H1 (cell line): Measurements from ENCODE around the gene SYNRG. TPM values are rescaled to one million over a fixed set of nuclear protein-coding genes. Genes with fewer than 3 reads are reported as not detected.

ENCODE experiments used
- CTCF ChIA-PET: fragments of 300-600 bp; sonication (Branson Sonifier 250); formaldehyde crosslinking; loops from one replicate; lab custom pipeline; 2021; ENCODE audit not compliant: partially characterized antibody; lab: Charles Lee
- POLR2A ChIA-PET: fragments of 300-600 bp; sonication (Branson Sonifier 250); formaldehyde crosslinking; loops from one replicate; lab custom pipeline; 2021; ENCODE audit warnings: inconsistent platforms; ENCODE audit not compliant: partially characterized antibody; lab: Charles Lee
- DNase-seq, 2 experiments: peaks; one replicate each; pipeline versions ENCODE4 v3.0.0 to v3.0.0-alpha.2; 2010 to 2022; ENCODE audit warnings: low spot score in 2 of 2, low read depth in 1 of 2, mixed read lengths in 1 of 2
- FAIRE-seq: peaks from 2 replicates; lab custom pipeline; 2011; peaks lifted over from hg19 to GRCh38; lab: Jason Lieb, UNC
- H2AFZ ChIP-seq: 2 replicates; pipeline ENCODE4 v1.8.1; 2012; ENCODE audit warnings: low read length, inconsistent platforms
- H2AK5ac ChIP-seq: 2 replicates; pipeline ENCODE4 v1.6.1; 2013; ENCODE audit warnings: low read depth, low read length
- H2BK120ac ChIP-seq: replicated peaks from 2 replicates; pipeline ENCODE3; 2013; ENCODE audit warnings: low read depth, low read length, inconsistent platforms
- H2BK12ac ChIP-seq: 2 replicates; pipeline ENCODE4 v1.6.1; 2013; ENCODE audit warnings: low read depth, low read length
- H2BK15ac ChIP-seq: 2 replicates; pipeline ENCODE4 v1.6.1; 2013; ENCODE audit warnings: low read length
- H2BK20ac ChIP-seq: 2 replicates; pipeline ENCODE4 v1.6.1; 2013; ENCODE audit warnings: low read length
- H2BK5ac ChIP-seq: 2 replicates; pipeline ENCODE4 v1.6.1; 2013; ENCODE audit warnings: low read depth, low read length
- H3K14ac ChIP-seq: 2 replicates; pipeline ENCODE4 v1.6.1; 2013; ENCODE audit warnings: inconsistent platforms; ENCODE audit not compliant: insufficient read length
- H3K18ac ChIP-seq: 2 replicates; pipeline ENCODE4 v1.6.1; 2013; ENCODE audit warnings: low read length; ENCODE audit errors: extremely low read depth
- H3K23ac ChIP-seq: 2 replicates; pipeline ENCODE4 v1.6.1; 2013; ENCODE audit warnings: inconsistent platforms; ENCODE audit not compliant: insufficient read length
- H3K23me2 ChIP-seq: 2 replicates; pipeline ENCODE4 v1.6.1; 2013; ENCODE audit warnings: low read depth, low read length
- H3K27ac ChIP-seq: 2 replicates; pipeline ENCODE4 v1.6.1; 2011; ENCODE audit warnings: low read depth, low read length, inconsistent platforms
- H3K27me3 ChIP-seq, 4 experiments: replicated peaks in 1 of 4; 1 replicate in 1 of 4; 2 replicates in 3 of 4; pipeline versions ENCODE4 v1.6.1 to v1.8.1; 2011 to 2013; ENCODE audit warnings: low read length in 3 of 4, mild to moderate bottlenecking in 3 of 4, inconsistent platforms in 2 of 4, mixed read lengths in 2 of 4, moderate library complexity in 1 of 4; ENCODE audit not compliant: control insufficient read depth in 3 of 4, insufficient read depth in 3 of 4; ENCODE audit errors: extremely low read depth in 1 of 4
- H3K36me3 ChIP-seq, 4 experiments: 2 replicates each; pipeline versions ENCODE4 v1.6.1 to v1.8.1; 2011 to 2013; ENCODE audit warnings: mild to moderate bottlenecking in 4 of 4, low read length in 3 of 4, moderate library complexity in 2 of 4, control low read depth in 1 of 4, inconsistent platforms in 1 of 4; ENCODE audit not compliant: insufficient read depth in 4 of 4, control insufficient read depth in 2 of 4
- H3K4ac ChIP-seq: replicated peaks from 2 replicates; pipeline ENCODE3; 2013; ENCODE audit warnings: low read length, low read depth, mixed read lengths, inconsistent platforms; ENCODE audit not compliant: insufficient read length
- H3K4me1 ChIP-seq, 4 experiments: replicated peaks in 1 of 4; 1 replicate in 1 of 4; 2 replicates in 3 of 4; pipeline versions ENCODE4 v1.6.1 to v1.8.1; 2011 to 2013; ENCODE audit warnings: low read length in 3 of 4, inconsistent platforms in 2 of 4, mixed read lengths in 1 of 4; ENCODE audit not compliant: insufficient read depth in 4 of 4, control insufficient read depth in 3 of 4
- H3K4me2 ChIP-seq, 2 experiments: 2 replicates each; pipeline versions ENCODE4 v1.6.1 to v1.8.1; 2011 to 2013; ENCODE audit warnings: low read depth in 2 of 2, low read length in 2 of 2, control low read depth in 1 of 2, inconsistent platforms in 1 of 2, mild to moderate bottlenecking in 1 of 2; ENCODE audit not compliant: insufficient read depth in 1 of 2
- H3K4me3 ChIP-seq, 4 experiments: fragments of 200-600, 300-600 bp in 1 of 4; sonication (generic), shearing (Covaris generic), sonication (Bioruptor Twin) in 1 of 4; 2 replicates each; pipeline versions ENCODE4 v1.5.1 to v1.8.1; 2011 to 2016; ENCODE audit warnings: low read length in 4 of 4, low read depth in 3 of 4, control low read depth in 2 of 4, inconsistent platforms in 2 of 4, mild to moderate bottlenecking in 2 of 4, mixed read lengths in 1 of 4, moderate library complexity in 1 of 4; ENCODE audit not compliant: insufficient read depth in 2 of 4; ENCODE audit errors: extremely low read depth in 1 of 4
- H3K56ac ChIP-seq: replicated peaks from 2 replicates; pipeline ENCODE3; 2013; ENCODE audit warnings: low read depth, mild to moderate bottlenecking, mixed read lengths, low read length, inconsistent platforms; ENCODE audit not compliant: insufficient read length
- H3K79me1 ChIP-seq: 2 replicates; pipeline ENCODE4 v1.6.1; 2013; ENCODE audit warnings: low read depth, low read length, control low read depth
- H3K79me2 ChIP-seq, 2 experiments: 2 replicates each; pipeline versions ENCODE4 v1.6.1 to v1.8.1; 2012 to 2013; ENCODE audit warnings: low read length in 2 of 2, mild to moderate bottlenecking in 2 of 2, inconsistent platforms in 1 of 2; ENCODE audit not compliant: insufficient read depth in 2 of 2, control insufficient read depth in 1 of 2
- H3K9ac ChIP-seq, 4 experiments: replicated peaks in 1 of 4; 1 replicate in 1 of 4; 2 replicates in 3 of 4; pipeline versions ENCODE4 v1.6.1 to v1.8.1; 2011 to 2013; ENCODE audit warnings: low read depth in 3 of 4, low read length in 3 of 4, control low read depth in 2 of 4, mild to moderate bottlenecking in 2 of 4, moderate library complexity in 2 of 4, inconsistent platforms in 1 of 4; ENCODE audit errors: extremely low read depth in 1 of 4
- H3K9me3 ChIP-seq, 2 experiments: 2 replicates each; pipeline versions ENCODE4 v1.6.1 to v1.8.1; 2012 to 2013; ENCODE audit warnings: mild to moderate bottlenecking in 2 of 2, moderate library complexity in 2 of 2, control low read depth in 1 of 2, inconsistent platforms in 1 of 2, low read depth in 1 of 2, low read length in 1 of 2, mixed read lengths in 1 of 2; ENCODE audit not compliant: insufficient read depth in 2 of 2
- H4K20me1 ChIP-seq, 2 experiments: replicated peaks in 1 of 2; 2 replicates each; pipeline versions ENCODE3 to v1.8.1; 2011 to 2013; ENCODE audit warnings: inconsistent platforms in 2 of 2, low read length in 2 of 2, mild to moderate bottlenecking in 1 of 2; ENCODE audit not compliant: insufficient read depth in 2 of 2, control insufficient read depth in 1 of 2
- H4K5ac ChIP-seq: 2 replicates; pipeline ENCODE4 v1.6.1; 2013; ENCODE audit warnings: low read length, low read depth, mixed read lengths, inconsistent platforms; ENCODE audit not compliant: insufficient read length
- H4K8ac ChIP-seq: 2 replicates; pipeline ENCODE4 v1.8.0; 2013; ENCODE audit warnings: mild to moderate bottlenecking, moderate library complexity, low read length, inconsistent platforms; ENCODE audit not compliant: insufficient read depth; ENCODE audit errors: extremely low read depth
- H4K91ac ChIP-seq: replicated peaks from 2 replicates; pipeline ENCODE3; 2013; ENCODE audit warnings: low read length, mixed read lengths, inconsistent platforms; ENCODE audit not compliant: insufficient read length
- CBX5 ChIP-seq: fragments of 300-800, 300-1000 bp; sonication (generic); IDR thresholded peaks from 2 replicates; pipeline ENCODE4 v1.7.1; 2016; ENCODE audit warnings: antibody characterized with exemption, low read length, low read depth
- CEBPB ChIP-seq: IDR thresholded peaks from 2 replicates; pipeline ENCODE4 v1.6.1; 2012; ENCODE audit warnings: low read depth, low read length
- CREB1 ChIP-seq: IDR thresholded peaks from 2 replicates; pipeline ENCODE4 v1.6.1; 2012; ENCODE audit warnings: inconsistent platforms
- CTBP2 ChIP-seq: IDR thresholded peaks from 2 replicates; pipeline ENCODE4 v1.7.0; 2011; ENCODE audit warnings: borderline replicate concordance, mild to moderate bottlenecking, moderate library complexity, mixed read lengths, low read length; ENCODE audit not compliant: insufficient read depth, insufficient read length
- PHF8 ChIP-seq: fragments of 200-600 bp; sonication (generic); conservative IDR thresholded peaks from 2 replicates; pipeline ENCODE4 v1.7.1; 2012; ENCODE audit warnings: low read depth, mild to moderate bottlenecking, inconsistent platforms, low read length, moderate library complexity
- POU5F1 ChIP-seq: IDR thresholded peaks from 2 replicates; pipeline ENCODE4 v1.6.1; 2011; ENCODE audit warnings: low read depth, mild to moderate bottlenecking, low read length, moderate library complexity
- SAP30 ChIP-seq: fragments of 300-600 bp; sonication (generic); IDR thresholded peaks from 2 replicates; pipeline ENCODE4 v1.7.1; 2012; ENCODE audit warnings: low read length, moderate library complexity, mild to moderate bottlenecking, inconsistent platforms; ENCODE audit not compliant: insufficient read depth, insufficient replicate concordance
- WGBS, 2 experiments: shearing (Covaris generic) in 1 of 2; methylation state at CpG; one replicate each; pipeline versions ENCODE4 v1.1.6 to v1.1.7; 2013 to 2015; ENCODE audit warnings: low lambda C conversion rate in 2 of 2, mixed read lengths in 2 of 2, inconsistent platforms in 1 of 2, low coverage in 1 of 2, missing lambda C conversion rate in 1 of 2; ENCODE audit not compliant: insufficient replicate concordance in 2 of 2, insufficient coverage in 1 of 2, insufficient read length in 1 of 2; ENCODE audit errors: extremely low coverage in 1 of 2, missing lambda C conversion rate in 1 of 2; 5-methylcytosine and 5-hydroxymethylcytosine counted together
- polyA plus RNA-seq, 7 experiments: library from polyadenylated mRNA; depleted of rRNA in 3 of 7; stranded (reverse) in 5 of 7; unstranded in 2 of 7; fragments of >200 nt in 5 of 7; fragments of 200-250 nt in 2 of 7; gene quantifications; 1 replicate in 5 of 7; 2 replicates in 1 of 7; 4 replicates in 1 of 7; pipeline versions ENCODE4 v1.2.1 to v1.2.3, GENCODE V29; 2011 to 2013; ENCODE audit warnings: missing spikeins in 2 of 7, mixed read lengths in 2 of 7
- total RNA-seq: library from RNA; stranded (reverse); fragmentation: NEBNext Ultra II Directional; extraction: Animal tissue kit (Norgen Biotek cat#: 25700); gene quantifications from 2 replicates; pipeline ENCODE4 v1.2.1, GENCODE V29; 2021

Gene SYNRG
- total and polyA plus RNA-seq, 2 of the 8 experiments (the other 6 are each of a cell fraction or from before 2014, with no cell fraction given), result 7.7 to 31.7 TPM

- H3K4ac ChIP-seq, result no peak overlapping the region
- no peak overlapping the region for H2BK12ac ChIP-seq
- DNase-seq (no peak), FAIRE-seq (no peak)
- H3K36me3 ChIP-seq, result no peaks in the 10 kb centered on the region
- no peak overlapping the region for H3K18ac ChIP-seq
- no peak overlapping the region for H3K4me2 ChIP-seq
- H2BK15ac ChIP-seq, result no peak overlapping the region
- H4K91ac ChIP-seq, result no peak overlapping the region
- H2AFZ ChIP-seq, result no peak overlapping the region
- H3K14ac ChIP-seq, result no peak overlapping the region
- no peak overlapping the region for H2BK20ac ChIP-seq
- H3K56ac ChIP-seq, result no peak overlapping the region
- no peak overlapping the region for H3K4me3 ChIP-seq
- peaks cover 1% of the 10 kb centered on the region; the same call in 1 of the 2 replicates for H3K23me2 ChIP-seq
- no peaks in the 10 kb centered on the region for H3K79me1 ChIP-seq
- H3K27me3 ChIP-seq, result no peaks in the 10 kb centered on the region; a peak in 1 of 7 replicates
- H4K20me1 ChIP-seq, result no peaks in the 10 kb centered on the region
- H3K23ac ChIP-seq, result no peak overlapping the region
- no peak overlapping the region for H4K8ac ChIP-seq
- no peak overlapping the region for H3K9ac ChIP-seq
- no peak overlapping the region for H4K5ac ChIP-seq
- no peaks in the 10 kb centered on the region for H3K9me3 ChIP-seq
- H2AK5ac ChIP-seq, result no peak overlapping the region
- TF ChIP-seq CREB1 (no peak), POU5F1 (no peak), CTBP2 (no peak), SAP30 (no peak), CBX5 (no peak), PHF8 (no peak), CEBPB (no peak)
- H3K4me1 ChIP-seq, result no peaks in the 10 kb centered on the region
- H3K79me2 ChIP-seq, result no peaks in the 10 kb centered on the region
- no peak overlapping the region for H3K27ac ChIP-seq
- 81% methylated on average over 2 of the region's 2 CpGs; no CpG with 5 or more reads in 1 of the 2 experiments for WGBS, 2 experiments
- no peak overlapping the region for H2BK5ac ChIP-seq
- POLR2A ChIA-PET, result no interaction called here
- no peak overlapping the region for H2BK120ac ChIP-seq
- CTCF ChIA-PET, result interaction anchor here (1.1 to 6.1 kb wide), 5 partner anchors 9 to 165 kb away, joined by 3 to 48 read pairs (median 7); no protein-coding TSS in a partner anchor
These were observed 42.6 kb upstream of the SYNRG start for GRCh38 chr17:37651849-37652248.
